Measurements from ENCODE around the gene MS4A12.
"Not testable (repeated sequence)": the region's sequence is repeated elsewhere in the genome, so short reads cannot be mapped to it uniquely, and the experiment has no call there.

Gene MS4A12

DNA sequence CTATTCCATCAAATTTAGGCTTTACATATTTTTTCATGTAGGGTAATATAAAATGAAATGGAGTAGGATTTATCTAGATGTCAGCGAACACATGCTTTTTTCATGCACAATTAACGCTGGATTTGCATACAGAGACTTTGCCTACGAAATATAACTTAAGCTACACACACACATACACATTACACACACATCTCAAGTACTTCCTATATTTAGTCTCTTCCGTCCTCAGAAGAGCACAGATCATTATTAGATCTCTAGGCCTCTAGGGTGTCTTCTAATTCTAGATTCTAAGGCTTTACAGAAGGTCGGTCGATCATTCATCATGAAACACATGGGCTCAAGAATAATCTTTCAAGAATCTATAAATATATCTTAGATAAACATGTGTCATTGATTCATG lies 18.8 kb downstream of the MS4A12 start:
- in situ Hi-C loops (cut with MboI; ENCODE audit: low sequenced_read_pairs), result no loop called here

DNA sequence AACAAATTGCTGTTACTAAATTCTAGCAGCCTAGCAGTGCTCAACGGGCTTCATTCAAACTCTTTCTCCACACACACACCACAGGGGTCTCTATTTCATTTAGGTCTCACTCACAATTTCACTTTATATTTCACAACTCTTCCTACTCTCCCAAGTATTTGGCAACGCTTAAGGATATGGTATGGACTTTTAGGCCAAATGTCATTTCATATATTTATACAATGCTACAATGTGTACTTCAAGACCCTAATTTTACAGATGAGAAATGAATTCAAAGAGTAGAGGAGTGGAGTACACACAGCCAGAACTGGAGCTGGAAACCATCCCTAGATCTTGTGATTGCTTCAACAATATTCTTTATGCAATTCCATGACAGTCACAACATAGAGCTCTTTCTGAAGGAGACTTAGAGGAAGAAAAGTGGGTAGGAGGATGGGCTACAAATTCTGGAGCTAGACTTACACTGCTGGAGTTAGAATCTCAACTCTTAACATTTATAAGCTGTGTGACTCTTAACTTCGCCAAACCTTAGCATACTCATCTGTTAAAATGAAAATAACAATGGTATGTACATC lies 20.2 kb downstream of the MS4A12 start:
- in situ Hi-C loops (cut with MboI; ENCODE audit: low sequenced_read_pairs), result no loop called here

DNA sequence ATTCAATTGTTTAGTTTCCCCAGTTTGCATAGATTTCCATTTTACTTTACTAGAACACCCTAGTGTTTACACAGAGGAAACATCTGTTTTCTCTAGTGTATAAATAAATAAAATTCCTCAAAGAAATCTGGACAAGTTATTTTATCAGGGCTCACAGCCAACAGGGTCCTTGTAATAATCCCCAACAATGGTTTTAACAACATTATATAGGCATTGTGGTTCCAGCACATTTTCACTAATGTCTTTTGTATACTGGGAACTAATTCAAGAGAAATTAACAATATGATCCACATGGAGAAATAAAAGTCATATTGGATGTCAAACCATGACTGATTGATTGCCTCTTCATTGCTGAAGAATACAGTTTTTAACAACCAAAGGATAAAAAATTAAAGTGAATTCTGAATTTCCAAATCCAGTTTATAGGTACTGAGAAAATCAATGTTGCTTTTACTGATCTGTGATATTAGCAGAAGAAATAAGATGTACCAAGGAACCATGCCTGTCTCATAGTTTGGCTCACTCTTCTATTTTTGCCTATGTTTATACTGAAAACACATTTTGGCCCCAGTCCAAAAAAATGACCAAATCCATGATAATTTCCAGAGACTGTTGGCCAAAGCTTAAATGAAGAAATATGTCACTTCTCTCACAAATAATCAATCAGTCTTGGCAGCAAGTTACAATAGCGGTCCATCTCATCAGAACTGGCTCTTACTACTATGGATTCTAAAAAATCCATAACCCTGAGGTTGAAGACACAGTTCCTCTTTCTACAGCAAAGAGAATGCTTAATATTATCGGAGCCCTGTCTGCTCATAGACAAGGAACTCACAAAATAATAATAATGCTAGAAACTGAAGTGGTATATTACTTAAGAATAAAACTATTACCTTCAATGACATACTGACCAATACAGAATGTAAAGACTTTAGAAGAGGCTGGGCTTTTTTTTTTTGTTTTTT lies 21.2 kb downstream of the MS4A12 start:
- in situ Hi-C loops (cut with MboI; ENCODE audit: low sequenced_read_pairs), result no loop called here

DNA sequence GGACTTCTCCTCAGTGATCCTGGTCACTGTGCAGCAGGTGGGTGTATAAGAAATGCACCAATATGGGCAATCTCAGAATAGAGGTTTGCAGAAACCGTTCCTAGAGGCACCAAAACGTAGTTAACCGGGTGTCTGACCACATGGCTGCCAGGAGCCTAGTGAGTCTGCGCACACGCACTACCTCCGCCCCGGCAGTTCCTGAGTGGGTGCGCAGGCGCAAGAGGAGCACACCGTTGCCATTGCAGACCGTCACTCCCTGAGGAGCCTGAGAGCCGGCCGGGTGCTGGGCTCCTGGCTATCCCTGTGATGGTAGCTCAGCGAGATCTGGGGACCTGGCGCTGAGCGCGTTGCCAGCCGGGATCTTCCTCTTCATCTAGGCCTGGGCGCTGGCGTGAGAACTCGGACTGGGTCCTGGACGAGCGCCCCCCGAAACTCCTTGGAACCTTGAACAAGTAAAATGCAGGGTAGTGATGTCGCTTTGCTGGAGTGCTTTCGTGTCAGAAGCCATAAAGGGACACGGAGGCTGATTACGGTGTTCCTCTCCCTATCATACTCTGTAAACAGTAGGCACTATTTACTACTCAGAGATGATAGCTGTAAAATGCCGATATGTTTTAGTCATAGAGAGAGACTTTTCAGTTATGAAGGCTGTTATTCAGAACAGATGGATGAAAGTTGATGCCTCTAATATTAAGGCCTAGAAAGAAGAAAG lies 22.7 kb downstream of the MS4A12 start, which contains the start of gene MS4A13:
Gene MS4A13 (plus strand): TSS at position 249 of the 712 bp plus-strand sequence. CDS start 2,692 bp downstream, outside the sequence.
- in situ Hi-C loops (cut with MboI; ENCODE audit: low sequenced_read_pairs), result no loop called here

DNA sequence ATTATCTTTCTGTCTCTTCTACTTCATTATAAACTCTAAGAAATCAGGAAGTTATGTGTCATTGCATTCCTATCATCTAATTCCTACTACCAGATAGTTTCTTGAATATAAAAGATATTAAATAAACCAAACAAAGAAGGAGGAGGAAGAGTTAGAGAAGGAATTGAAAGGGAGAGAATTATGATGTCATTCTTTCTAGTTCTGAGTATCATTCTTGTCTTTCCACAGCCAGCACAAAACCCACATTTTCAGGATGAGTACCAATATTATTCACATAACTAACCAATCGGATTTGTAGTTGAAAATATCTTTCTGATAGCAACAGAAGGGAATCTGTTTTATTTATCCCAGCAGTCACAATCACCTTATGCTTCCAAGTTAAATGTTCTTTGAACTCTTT lies 35.9 kb downstream of the MS4A12 start:
- in situ Hi-C loops (cut with MboI; ENCODE audit: low sequenced_read_pairs), result no loop called here

DNA sequence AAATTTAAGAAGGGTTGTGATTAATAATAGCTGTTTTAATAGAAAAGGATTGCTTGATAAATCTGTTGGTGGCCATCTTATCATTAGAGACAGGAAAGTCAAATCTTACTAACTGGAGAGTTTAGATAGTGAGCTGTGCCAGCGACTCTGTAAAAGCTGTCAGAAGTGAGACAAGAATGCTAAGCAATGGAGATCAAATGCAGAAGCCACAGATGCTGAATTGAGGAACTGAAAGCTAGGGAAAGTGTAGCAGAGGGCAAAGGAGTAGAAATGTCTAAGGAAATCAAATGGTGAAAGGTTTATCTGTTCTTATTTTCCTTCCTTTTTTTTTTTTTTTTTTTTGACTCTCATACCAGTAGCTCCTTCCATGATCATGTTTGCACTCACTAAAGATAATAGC lies 36.4 kb downstream of the MS4A12 start:
- in situ Hi-C loops (cut with MboI; ENCODE audit: low sequenced_read_pairs), result no loop called here

DNA sequence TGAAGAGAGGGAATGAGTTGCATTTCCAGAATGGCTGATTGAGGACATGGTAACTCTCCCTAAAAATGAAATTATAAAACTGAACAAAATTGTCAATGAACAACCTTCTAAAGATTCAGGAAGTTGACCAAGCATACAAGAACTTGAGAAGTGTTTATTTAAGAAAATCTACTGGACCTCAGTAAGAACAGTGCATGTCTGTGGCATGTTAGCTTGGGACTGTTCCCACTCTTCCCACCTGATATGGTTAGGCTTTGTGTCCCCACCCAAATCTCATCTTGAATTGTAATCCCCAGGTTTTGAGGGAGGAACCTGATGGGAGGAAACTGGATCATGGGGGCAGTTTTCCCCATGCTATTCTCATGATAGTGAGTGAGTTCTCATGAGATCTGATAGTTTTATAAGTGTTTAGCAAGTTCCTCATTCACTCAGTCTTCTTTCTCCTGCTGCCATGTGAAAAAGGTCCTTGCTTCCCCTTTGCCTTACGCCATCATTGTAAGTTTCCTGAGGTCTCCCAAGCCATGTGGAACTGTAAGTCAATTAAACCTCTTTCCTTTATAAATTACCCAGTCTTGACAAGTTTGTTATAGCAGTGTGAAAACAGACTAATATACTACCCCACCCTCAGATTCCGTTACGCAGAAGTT lies 38.0 kb downstream of the MS4A12 start:
- in situ Hi-C loops (cut with MboI; ENCODE audit: low sequenced_read_pairs), result no loop called here

DNA sequence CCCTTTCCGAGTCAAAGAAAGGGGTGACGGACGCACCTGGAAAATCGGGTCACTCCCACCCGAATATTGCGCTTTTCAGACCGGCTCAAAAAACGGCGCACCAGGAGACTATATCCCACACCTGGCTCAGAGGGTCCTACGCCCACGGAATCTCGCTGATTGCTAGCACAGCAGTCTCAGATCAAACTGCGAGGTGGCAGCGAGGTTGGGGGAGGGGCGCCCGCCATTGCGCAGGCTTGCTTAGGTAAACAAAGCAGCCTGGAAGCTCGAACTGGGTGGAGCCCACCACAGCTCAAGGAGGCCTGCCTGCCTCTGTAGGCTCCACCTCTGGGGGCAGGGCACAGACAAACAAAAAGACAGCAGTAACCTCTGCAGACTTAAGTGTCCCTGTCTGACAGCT lies 39.8 kb downstream of the MS4A12 start:
- in situ Hi-C loops (cut with MboI; ENCODE audit: low sequenced_read_pairs), result not testable (repeated sequence)

DNA sequence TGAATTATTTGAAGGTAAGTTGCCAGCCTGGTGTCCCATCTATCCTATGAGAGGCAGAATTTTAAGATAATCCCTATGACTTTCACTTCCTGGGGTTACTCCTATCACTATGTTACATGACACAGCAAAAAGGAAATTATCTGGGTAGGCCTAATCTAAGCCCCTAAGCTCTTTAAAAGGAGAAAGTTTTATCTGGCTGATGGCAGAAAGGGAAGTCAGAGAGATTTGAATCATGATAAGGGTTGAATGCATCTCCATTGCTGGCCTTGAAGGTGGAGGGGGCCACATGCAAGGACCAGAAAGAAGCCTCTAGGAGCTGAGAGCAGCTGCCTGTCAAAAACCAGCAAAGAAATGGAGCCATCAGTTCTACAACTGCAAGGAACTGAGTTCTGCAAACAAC lies 46.0 kb downstream of the MS4A12 start:
- in situ Hi-C loops (cut with MboI; ENCODE audit: low sequenced_read_pairs), result not testable (repeated sequence)

DNA sequence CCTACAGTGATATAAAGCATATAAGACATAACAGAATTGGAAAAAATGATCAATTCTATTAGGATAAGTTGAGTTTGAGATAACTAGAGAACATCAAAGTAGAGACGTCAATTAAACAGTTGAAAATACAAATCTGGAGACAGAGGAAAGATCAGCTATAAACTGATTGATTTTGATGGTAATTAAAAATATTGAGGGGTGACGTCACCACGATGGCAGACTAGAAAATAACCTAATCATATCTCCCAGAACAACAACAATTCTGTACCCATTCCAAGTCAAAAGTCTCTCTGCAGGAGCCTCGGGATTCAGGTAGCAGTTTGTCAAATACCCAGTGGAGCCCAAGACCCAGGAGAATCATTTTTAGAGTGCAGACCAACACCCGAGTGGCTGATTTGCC lies 51.5 kb downstream of the MS4A12 start:
- in situ Hi-C loops (cut with MboI; ENCODE audit: low sequenced_read_pairs), result no loop called here

All from HL-60/S4 treated with phorbol 12-myristate 13-acetate at 8.2 ng/mL for 4 days and 3 days (cell line).